ENCODE measurements around the gene CNP. TPM values are rescaled to one million over a fixed set of nuclear protein-coding genes. Genes with fewer than 3 reads are reported as not detected.
A peak's percentile ranks its signal among the peaks of the same experiment; 100 is the strongest.

CNP gene
- total and polyA plus RNA-seq, 2 of the 8 experiments (the other 6 are each of a cell fraction or from before 2014, with no cell fraction given): 21.9 to 60.6 TPM

DNA sequence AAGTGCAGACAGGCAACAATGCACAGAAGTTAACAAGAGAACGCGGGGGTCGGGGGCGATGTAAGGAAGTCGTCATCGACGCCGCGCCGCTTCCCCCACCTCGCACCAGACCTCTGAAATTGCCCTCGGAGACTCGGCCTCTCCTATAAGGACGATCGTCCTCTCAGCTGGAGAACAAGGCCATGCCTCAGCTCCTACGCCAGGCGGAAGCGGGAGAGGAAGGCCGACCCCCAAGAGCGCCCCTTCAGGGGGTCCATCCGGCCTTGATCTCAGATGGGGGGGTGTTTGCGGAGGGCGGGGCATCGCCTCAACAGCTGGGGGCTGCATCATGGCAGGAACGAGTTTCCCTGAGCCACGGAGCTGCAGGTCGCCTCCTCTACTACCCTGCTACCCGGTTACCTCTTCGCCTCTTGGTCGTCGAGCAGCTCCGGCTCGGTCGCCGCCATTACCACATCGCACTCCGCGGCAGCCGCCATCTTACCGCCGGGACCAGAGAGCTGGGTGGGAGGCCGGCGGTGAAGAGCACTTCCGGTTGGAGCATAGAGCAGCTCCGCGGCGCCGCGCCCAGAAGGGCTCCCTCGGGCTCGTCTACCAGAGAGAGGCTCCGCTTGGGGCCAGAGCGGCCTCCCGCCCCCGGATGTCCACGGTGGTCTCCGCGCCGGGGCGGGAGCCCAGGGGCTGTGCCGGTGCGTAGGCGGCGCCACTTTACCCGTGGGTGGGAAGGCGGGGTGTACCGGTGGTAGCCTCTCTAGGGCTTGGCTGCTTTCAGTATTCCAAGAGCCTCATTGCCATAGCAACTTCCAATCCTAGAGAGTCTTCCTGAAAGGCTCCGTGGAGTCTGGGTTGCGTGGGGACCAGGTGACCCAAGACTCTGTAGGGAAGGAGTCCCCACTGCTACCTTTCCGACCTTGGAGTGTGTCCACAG lies 50.6 kb downstream of the CNP start, which contains the start of gene DNAJC7 (continued):
- peak; percentile 10 for TF ChIP-seq NANOG (IDR thresholded peaks at IDR 0.05; ENCODE audit: insufficient read depth, low read depth, low read length, poor library complexity, severe bottlenecking)

All from H1 (cell line).